H9 (cell line): Measurements from ENCODE around the gene COL28A1. TPM values are rescaled to one million over a fixed set of nuclear protein-coding genes. Genes with fewer than 3 reads are reported as not detected.

Experiments
- DNase-seq: peaks from one replicate; pipeline ENCODE4 v3.0.0-alpha.2; 2017
- H2AFZ ChIP-seq: one replicate; pipeline ENCODE4 v1.6.1; 2013; ENCODE audit warnings: mild to moderate bottlenecking, low read length, control low read depth, moderate library complexity
- H2AK5ac ChIP-seq: 2 replicates; pipeline ENCODE4 v1.6.1; 2013; ENCODE audit warnings: low read length, control low read depth, mixed read lengths; ENCODE audit not compliant: insufficient read length
- H2BK120ac ChIP-seq: one replicate; pipeline ENCODE4 v1.6.1; 2013; ENCODE audit warnings: low read depth, mild to moderate bottlenecking, low read length, control low read depth, inconsistent platforms; ENCODE audit not compliant: poor library complexity, severe bottlenecking
- H2BK12ac ChIP-seq: 2 replicates; pipeline ENCODE4 v1.6.1; 2013; ENCODE audit warnings: low read length, control low read depth, mixed read lengths, low read depth; ENCODE audit not compliant: insufficient read length
- H2BK15ac ChIP-seq: 2 replicates; pipeline ENCODE4 v1.6.1; 2013; ENCODE audit warnings: low read depth, low read length, control low read depth
- H2BK20ac ChIP-seq: one replicate; pipeline ENCODE4 v1.6.1; 2013; ENCODE audit warnings: low read depth, mild to moderate bottlenecking, low read length, control low read depth, inconsistent platforms; ENCODE audit not compliant: poor library complexity, severe bottlenecking
- H2BK5ac ChIP-seq: 2 replicates; pipeline ENCODE4 v1.6.1; 2013; ENCODE audit warnings: low read length, control low read depth, mixed read lengths; ENCODE audit not compliant: insufficient read length
- H3K14ac ChIP-seq: 2 replicates; pipeline ENCODE4 v1.6.1; 2013; ENCODE audit warnings: low read length, control low read depth; ENCODE audit not compliant: insufficient read depth
- H3K18ac ChIP-seq: 2 replicates; pipeline ENCODE4 v1.6.1; 2013; ENCODE audit warnings: low read depth, mild to moderate bottlenecking, mixed read lengths, low read length, control low read depth; ENCODE audit not compliant: insufficient read length
- H3K23ac ChIP-seq: 2 replicates; pipeline ENCODE4 v1.6.1; 2013; ENCODE audit warnings: low read length, control low read depth, mixed read lengths, low read depth; ENCODE audit not compliant: insufficient read length
- H3K23me2 ChIP-seq: 2 replicates; pipeline ENCODE4 v1.6.1; 2013; ENCODE audit warnings: low read depth, mild to moderate bottlenecking, mixed read lengths, low read length, control low read depth; ENCODE audit not compliant: insufficient read length, poor library complexity, severe bottlenecking
- H3K27ac ChIP-seq: 2 replicates; pipeline ENCODE4 v1.5.1; 2013; ENCODE audit warnings: low read length, control low read depth, mixed read lengths, low read depth; ENCODE audit not compliant: insufficient read length
- H3K27me3 ChIP-seq: 2 replicates; pipeline ENCODE4 v1.6.1; 2013; ENCODE audit warnings: low read length, control low read depth, inconsistent platforms; ENCODE audit not compliant: insufficient read depth
- H3K4ac ChIP-seq: 2 replicates; pipeline ENCODE4 v1.6.1; 2013; ENCODE audit warnings: low read depth, mild to moderate bottlenecking, control low read depth, inconsistent platforms, low read length, moderate library complexity
- H3K4me1 ChIP-seq: 2 replicates; pipeline ENCODE4 v1.6.1; 2013; ENCODE audit warnings: low read length, control low read depth, inconsistent platforms; ENCODE audit not compliant: insufficient read depth
- H3K4me2 ChIP-seq: 2 replicates; pipeline ENCODE4 v1.6.1; 2013; ENCODE audit warnings: low read length, control low read depth, mixed read lengths; ENCODE audit not compliant: insufficient read length, insufficient read depth
- H3K56ac ChIP-seq: 2 replicates; pipeline ENCODE4 v1.6.1; 2013; ENCODE audit warnings: low read depth, mild to moderate bottlenecking, mixed read lengths, low read length, control low read depth; ENCODE audit not compliant: insufficient read length
- H3K79me1 ChIP-seq: 2 replicates; pipeline ENCODE4 v1.6.1; 2013; ENCODE audit warnings: low read depth, mild to moderate bottlenecking, moderate library complexity, low read length, control low read depth, inconsistent platforms; ENCODE audit not compliant: insufficient read depth, poor library complexity, severe bottlenecking
- H3K79me2 ChIP-seq: 2 replicates; pipeline ENCODE4 v1.6.1; 2013; ENCODE audit warnings: low read length, control low read depth, inconsistent platforms; ENCODE audit not compliant: insufficient read depth
- H3K9ac ChIP-seq: 2 replicates; pipeline ENCODE4 v1.6.1; 2013; ENCODE audit warnings: low read length, control low read depth, mixed read lengths; ENCODE audit not compliant: insufficient read length; ENCODE audit errors: extremely low read depth
- H3K9me3 ChIP-seq: one replicate; pipeline ENCODE4 v1.6.1; 2013; ENCODE audit warnings: low read depth, low read length, inconsistent platforms; ENCODE audit not compliant: control insufficient read depth
- H3T11ph ChIP-seq: one replicate; pipeline ENCODE4 v1.6.1; 2013; ENCODE audit warnings: mild to moderate bottlenecking, low read length, control low read depth, inconsistent platforms
- H4K20me1 ChIP-seq: one replicate; pipeline ENCODE4 v1.6.1; 2013; ENCODE audit not compliant: control insufficient read depth, insufficient read length, insufficient read depth
- H4K5ac ChIP-seq: 2 replicates; pipeline ENCODE4 v1.6.1; 2013; ENCODE audit warnings: low read depth, mild to moderate bottlenecking, mixed read lengths, low read length, control low read depth; ENCODE audit not compliant: insufficient read length
- H4K8ac ChIP-seq: replicated peaks from 2 replicates; pipeline ENCODE4 v1.6.1; 2013; ENCODE audit warnings: low read length, control low read depth, mixed read lengths, low read depth; ENCODE audit not compliant: insufficient read length
- H4K91ac ChIP-seq: 2 replicates; pipeline ENCODE4 v1.6.1; 2013; ENCODE audit warnings: low read depth, mild to moderate bottlenecking, moderate library complexity, mixed read lengths, low read length, control low read depth; ENCODE audit not compliant: insufficient read length
- H3K27ac Mint-ChIP-seq, 3 experiments: 2 replicates in 2 of 3; 3 replicates in 1 of 3; pipeline ENCODE4 v1.8.0; 2020 to 2021; ENCODE audit warnings: mixed read lengths in 3 of 3, mild to moderate bottlenecking in 1 of 3, moderate library complexity in 1 of 3
- H3K27me3 Mint-ChIP-seq: 2 replicates; pipeline ENCODE4 v1.8.0; 2021; ENCODE audit warnings: low read depth, mild to moderate bottlenecking, moderate library complexity, mixed read lengths
- H3K36me3 Mint-ChIP-seq, 3 experiments: 2 replicates in 2 of 3; 3 replicates in 1 of 3; pipeline ENCODE4 v1.8.0; 2020 to 2021; ENCODE audit warnings: low read depth in 3 of 3, mixed read lengths in 3 of 3; ENCODE audit not compliant: insufficient read depth in 1 of 3
- H3K4me1 Mint-ChIP-seq, 2 experiments: 2 replicates each; pipeline ENCODE4 v1.8.0; 2020; ENCODE audit warnings: mixed read lengths in 2 of 2
- H3K4me3 Mint-ChIP-seq, 2 experiments: 2 replicates in 1 of 2; 3 replicates in 1 of 2; pipeline ENCODE4 v1.8.0; 2020 to 2021; ENCODE audit warnings: mild to moderate bottlenecking in 2 of 2, mixed read lengths in 2 of 2, moderate library complexity in 1 of 2
- H3K9me3 Mint-ChIP-seq, 2 experiments: 2 replicates in 1 of 2; 3 replicates in 1 of 2; pipeline ENCODE4 v1.8.0; 2020; ENCODE audit warnings: mild to moderate bottlenecking in 2 of 2, mixed read lengths in 2 of 2, moderate library complexity in 1 of 2
- CTCF ChIP-seq: fragments of 200-600 bp; sonication (generic); conservative IDR thresholded peaks from 3 replicates; pipeline ENCODE4 v1.8.0; 2021; ENCODE audit warnings: antibody characterized with exemption, mild to moderate bottlenecking
- WGBS: extraction: QIAGEN DNeasy Blood & Tissue Kit; methylation state at CpG from one replicate; pipeline ENCODE4 v1.1.7; 2013; ENCODE audit warnings: missing lambda C conversion rate, low lambda C conversion rate, mixed read lengths; ENCODE audit not compliant: insufficient read length; ENCODE audit errors: extremely low coverage; 5-methylcytosine and 5-hydroxymethylcytosine counted together
- total RNA-seq: library from RNA; stranded (reverse); gene quantifications from 2 replicates; pipeline ENCODE4 v1.2.1, GENCODE V29; 2021

COL28A1 gene
- total RNA-seq, 1 experiment from 2014 or later, result 0.66 TPM

- H3K79me1 ChIP-seq, result no peaks in the 10 kb centered on the region
- Mint-ChIP-seq H3K9me3 (peaks cover 41 to 49% of the 10 kb centered on the region in 2 experiments), H3K4me3 (peak overlapping the region in 1 of 2 experiments; percentile 28; a peak in 1 of 5 replicates), H3K36me3 (peaks cover 6 to 54% (median 46%) of the 10 kb centered on the region in 3 experiments), H3K4me1 (peaks cover 60 to 62% of the 10 kb centered on the region in 2 experiments), H3K27ac (peak overlapping the region; percentile 34 to 94 (median 71)), H3K27me3 (no peaks in the 10 kb centered on the region)
- H2AFZ ChIP-seq, result no peak overlapping the region
- no peak overlapping the region for H3K4ac ChIP-seq
- DNase-seq, result no peak
- no CpG with 5 or more reads among the region's 1 CpG for WGBS
- no peaks in the 10 kb centered on the region for H3K23me2 ChIP-seq
- H3K9ac ChIP-seq, result no peak overlapping the region
- H3K4me1 ChIP-seq, result peaks cover 6% of the 10 kb centered on the region
- H4K20me1 ChIP-seq, result no peaks in the 10 kb centered on the region
- no peak overlapping the region for H4K8ac ChIP-seq
- no peak overlapping the region for H2AK5ac ChIP-seq
- no peak overlapping the region for H2BK15ac ChIP-seq
- H3K79me2 ChIP-seq, result no peaks in the 10 kb centered on the region
- no peak overlapping the region for H3K4me2 ChIP-seq
- no peak overlapping the region for H2BK5ac ChIP-seq
- peak overlapping the region; percentile 86 for H3K27ac ChIP-seq
- H3K14ac ChIP-seq, result no peak overlapping the region
- no peaks in the 10 kb centered on the region for H3K27me3 ChIP-seq
- no peak overlapping the region for H3T11ph ChIP-seq
- no peak overlapping the region for H3K56ac ChIP-seq
- H4K91ac ChIP-seq, result no peak overlapping the region
- no peak overlapping the region for H3K18ac ChIP-seq
- no peak overlapping the region for H2BK12ac ChIP-seq
- H2BK20ac ChIP-seq, result no peak overlapping the region
- no peak for TF ChIP-seq CTCF
- H3K9me3 ChIP-seq, result peaks cover 14% of the 10 kb centered on the region
- no peak overlapping the region for H3K23ac ChIP-seq
- no peak overlapping the region for H4K5ac ChIP-seq
- no peak overlapping the region for H2BK120ac ChIP-seq
These were observed 183.8 kb downstream of the COL28A1 start for GRCh38 chr7:7351832-7352231.
